GM23338 (cell line): ENCODE results near the gene GPR156. TPM values are rescaled to one million over a fixed set of nuclear protein-coding genes. Genes with fewer than 3 reads are reported as not detected.

ENCODE experiments used
- ATAC-seq: fragments of 200-7000 bp; cut with Tn5 transposase; 3 replicates; pipeline ENCODE4 v1.9.1; 2020
- DNase-seq: peaks from one replicate; pipeline ENCODE4 v3.0.0-alpha.2; 2015; ENCODE audit warnings: low spot score
- H2AFZ ChIP-seq: fragments of 200-600 bp; sonication (generic); 2 replicates; pipeline ENCODE4 v1.8.0; 2016; ENCODE audit warnings: antibody characterized with exemption, mild to moderate bottlenecking, moderate library complexity
- H3F3A ChIP-seq: fragments of 200-600 bp; sonication (generic); replicated peaks from 2 replicates; pipeline ENCODE4 v1.8.0; 2017; ENCODE audit warnings: antibody characterized with exemption, mixed run types, low read depth
- H3K27ac ChIP-seq: fragments of 200-600 bp; sonication (generic); 2 replicates; pipeline ENCODE4 v1.6.1; 2016; ENCODE audit warnings: low read depth
- H3K27me3 ChIP-seq: fragments of 200-600 bp; sonication (generic); 2 replicates; pipeline ENCODE4 v1.8.0; 2016; ENCODE audit warnings: mild to moderate bottlenecking, mixed run types, moderate library complexity; ENCODE audit not compliant: insufficient read depth
- H3K36me3 ChIP-seq: fragments of 200-600 bp; sonication (generic); 2 replicates; pipeline ENCODE4 v1.8.0; 2016; ENCODE audit warnings: mild to moderate bottlenecking; ENCODE audit not compliant: insufficient read depth
- H3K4me1 ChIP-seq: fragments of 200-600 bp; sonication (generic); 2 replicates; pipeline ENCODE4 v1.8.0; 2016; ENCODE audit warnings: mild to moderate bottlenecking, moderate library complexity; ENCODE audit not compliant: insufficient read depth
- H3K4me2 ChIP-seq: fragments of 200-600 bp; sonication (generic); 2 replicates; pipeline ENCODE4 v1.7.1; 2017; ENCODE audit warnings: mixed run types
- H3K4me3 ChIP-seq: fragments of 200-600 bp; sonication (generic); 2 replicates; pipeline ENCODE4 v1.6.1; 2016; ENCODE audit warnings: mixed run types
- H3K79me2 ChIP-seq: fragments of 200-600 bp; sonication (generic); replicated peaks from 2 replicates; pipeline ENCODE4 v1.8.0; 2017; ENCODE audit warnings: mild to moderate bottlenecking; ENCODE audit not compliant: insufficient read depth
- H3K9me2 ChIP-seq: fragments of 200-600 bp; sonication (generic); 2 replicates; pipeline ENCODE4 v1.8.0; 2017; ENCODE audit not compliant: insufficient read depth
- H4K20me1 ChIP-seq: fragments of 200-600 bp; sonication (generic); replicated peaks from 2 replicates; pipeline ENCODE4 v1.8.0; 2017; ENCODE audit warnings: mild to moderate bottlenecking; ENCODE audit not compliant: insufficient read depth
- H3K27ac Mint-ChIP-seq: 2 replicates; pipeline ENCODE4 v1.8.0; 2020; ENCODE audit warnings: inconsistent platforms, mild to moderate bottlenecking, moderate library complexity, mixed read lengths
- H3K27me3 Mint-ChIP-seq: 3 replicates; pipeline ENCODE4 v1.8.0; 2022; ENCODE audit warnings: low read depth, mild to moderate bottlenecking, moderate library complexity, mixed read lengths, inconsistent platforms; ENCODE audit not compliant: insufficient read depth, poor library complexity
- H3K36me3 Mint-ChIP-seq: 3 replicates; pipeline ENCODE4 v1.8.0; 2021; ENCODE audit warnings: low read depth, mild to moderate bottlenecking, inconsistent platforms, moderate library complexity, mixed read lengths
- H3K4me1 Mint-ChIP-seq: 3 replicates; pipeline ENCODE4 v1.8.0; 2020; ENCODE audit warnings: mild to moderate bottlenecking, inconsistent platforms, mixed read lengths
- H3K4me3 Mint-ChIP-seq: 3 replicates; pipeline ENCODE4 v1.8.0; 2021; ENCODE audit warnings: moderate library complexity, mild to moderate bottlenecking, inconsistent platforms, mixed read lengths
- H3K9me3 Mint-ChIP-seq: 3 replicates; pipeline ENCODE4 v1.8.0; 2020; ENCODE audit warnings: moderate library complexity, mild to moderate bottlenecking, inconsistent platforms, mixed read lengths
- CREB1 ChIP-seq: fragments of 250-450 bp; sonication (Bioruptor Pico); IDR thresholded peaks from 2 replicates; pipeline ENCODE4 v1.5.0; 2020; ENCODE audit warnings: low read depth, mild to moderate bottlenecking, moderate library complexity
- CTCF ChIP-seq, 2 experiments: fragments of 200-600 bp in 1 of 2; sonication (generic) in 1 of 2; conservative IDR thresholded peaks; 2 replicates each; pipeline versions ENCODE4 v1.5.1 to v1.6.1; 2016 to 2017; ENCODE audit warnings: antibody characterized with exemption in 2 of 2, low read depth in 2 of 2, mild to moderate bottlenecking in 2 of 2, moderate library complexity in 1 of 2
- ETS1 ChIP-seq: IDR thresholded peaks from 2 replicates; pipeline ENCODE4 v1.6.1; 2016; ENCODE audit warnings: antibody characterized with exemption
- EZH2 ChIP-seq: fragments of 200-600 bp; sonication (generic); IDR thresholded peaks from one replicate; pipeline ENCODE4 v1.8.0; 2017; ENCODE audit warnings: antibody characterized with exemption, mild to moderate bottlenecking, low read depth; ENCODE audit not compliant: unreplicated experiment
- EZH2phosphoT487 ChIP-seq: fragments of 200-600 bp; sonication (generic); IDR thresholded peaks from one replicate; pipeline ENCODE4 v1.8.1; 2018; ENCODE audit warnings: antibody characterized with exemption; ENCODE audit not compliant: unreplicated experiment
- JUNB ChIP-seq: IDR thresholded peaks from one replicate; pipeline ENCODE4 v1.6.1; 2016; ENCODE audit warnings: antibody characterized with exemption; ENCODE audit not compliant: unreplicated experiment
- NANOG ChIP-seq: IDR thresholded peaks from 2 replicates; pipeline ENCODE4 v1.6.1; 2016; ENCODE audit warnings: antibody characterized with exemption, borderline replicate concordance
- POLR2AphosphoS5 ChIP-seq: IDR thresholded peaks from 2 replicates; pipeline ENCODE4 v1.6.1; 2016; ENCODE audit warnings: antibody characterized with exemption, low read depth
- REST ChIP-seq: IDR thresholded peaks from one replicate; pipeline ENCODE4 v1.6.1; 2018; ENCODE audit warnings: antibody characterized with exemption; ENCODE audit not compliant: unreplicated experiment
- STAT1 ChIP-seq: IDR thresholded peaks from one replicate; pipeline ENCODE4 v1.6.1; 2016; ENCODE audit warnings: antibody characterized with exemption; ENCODE audit not compliant: unreplicated experiment
- ZNF114 ChIP-seq: fragments of 250-450 bp; sonication (Bioruptor Pico); IDR thresholded peaks from 2 replicates; pipeline ENCODE4 v1.5.0; 2020; ENCODE audit warnings: mild to moderate bottlenecking, moderate library complexity
- ZNF331 ChIP-seq: fragments of 250-450 bp; sonication (Bioruptor Pico); IDR thresholded peaks from 2 replicates; pipeline ENCODE4 v1.5.0; 2020; ENCODE audit warnings: low read depth, mild to moderate bottlenecking, moderate library complexity
- ZNF462 ChIP-seq: fragments of 250-450 bp; sonication (Bioruptor Pico); IDR thresholded peaks from 2 replicates; pipeline ENCODE4 v1.5.0; 2020; ENCODE audit warnings: mild to moderate bottlenecking, moderate library complexity
- polyA plus RNA-seq: library from polyadenylated mRNA; unstranded; fragments of >200 nt; fragmentation: Nextera tagmentation; extraction: Ambion mirVana; gene quantifications from 2 replicates; pipeline ENCODE4 v1.2.1, GENCODE V29; 2016
- total RNA-seq: library from RNA; depleted of rRNA; stranded (reverse); fragments of >200 nt; shearing (Covaris generic); gene quantifications from 2 replicates; pipeline ENCODE4 v1.2.3, GENCODE V29; 2014

The GPR156 gene
- total and polyA plus RNA-seq, 2 experiments from 2014 or later = 0.50 to 2.5 TPM

GRCh38 chr3:120276767-120277166 is 8.3 kb downstream of the GPR156 start:
- no peak overlapping the region for H3K4me3 ChIP-seq
- Mint-ChIP-seq H3K4me3 (no peak overlapping the region), H3K27me3 (no peaks in the 10 kb centered on the region)

More at GRCh38 chr3:120276767-120277166, 8.3 kb downstream of the GPR156 start:
- Mint-ChIP-seq H3K27ac (no peak overlapping the region), H3K4me1 (peaks cover 4% of the 10 kb centered on the region), H3K36me3 (no peaks in the 10 kb centered on the region), H3K9me3 (no peaks in the 10 kb centered on the region)
- TF ChIP-seq REST = no peak
- no peak for TF ChIP-seq ZNF462 (CRISPR knock-in tag)
- no peak for TF ChIP-seq CREB1
- no peak for TF ChIP-seq ZNF114 (CRISPR knock-in tag)
- TF ChIP-seq CTCF (conservative IDR thresholded peaks at IDR 0.05; ENCODE audit: low read depth in 2 of 2) = no peak
- TF ChIP-seq NANOG = no peak
- no peak for TF ChIP-seq JUNB
- TF ChIP-seq STAT1 = no peak
- TF ChIP-seq EZH2 = no peak
- no peak for TF ChIP-seq EZH2phosphoT487
- no peak for TF ChIP-seq POLR2AphosphoS5
- TF ChIP-seq ETS1 = no peak
- TF ChIP-seq ZNF331 (CRISPR knock-in tag) = no peak
- Histone ChIP-seq H2AFZ (no peak overlapping the region), H3F3A (no peaks in the 10 kb centered on the region), H3K36me3 (no peaks in the 10 kb centered on the region), H3K79me2 (no peaks in the 10 kb centered on the region), H3K27ac (no peak overlapping the region), H3K9me2 (no peaks in the 10 kb centered on the region), H4K20me1 (no peaks in the 10 kb centered on the region), H3K4me1 (no peaks in the 10 kb centered on the region), H3K27me3 (no peaks in the 10 kb centered on the region), H3K4me2 (no peak overlapping the region)
- no peak for DNase-seq
- ATAC-seq = no peak
